ENCODE data around the gene HOXC6.

DNA sequence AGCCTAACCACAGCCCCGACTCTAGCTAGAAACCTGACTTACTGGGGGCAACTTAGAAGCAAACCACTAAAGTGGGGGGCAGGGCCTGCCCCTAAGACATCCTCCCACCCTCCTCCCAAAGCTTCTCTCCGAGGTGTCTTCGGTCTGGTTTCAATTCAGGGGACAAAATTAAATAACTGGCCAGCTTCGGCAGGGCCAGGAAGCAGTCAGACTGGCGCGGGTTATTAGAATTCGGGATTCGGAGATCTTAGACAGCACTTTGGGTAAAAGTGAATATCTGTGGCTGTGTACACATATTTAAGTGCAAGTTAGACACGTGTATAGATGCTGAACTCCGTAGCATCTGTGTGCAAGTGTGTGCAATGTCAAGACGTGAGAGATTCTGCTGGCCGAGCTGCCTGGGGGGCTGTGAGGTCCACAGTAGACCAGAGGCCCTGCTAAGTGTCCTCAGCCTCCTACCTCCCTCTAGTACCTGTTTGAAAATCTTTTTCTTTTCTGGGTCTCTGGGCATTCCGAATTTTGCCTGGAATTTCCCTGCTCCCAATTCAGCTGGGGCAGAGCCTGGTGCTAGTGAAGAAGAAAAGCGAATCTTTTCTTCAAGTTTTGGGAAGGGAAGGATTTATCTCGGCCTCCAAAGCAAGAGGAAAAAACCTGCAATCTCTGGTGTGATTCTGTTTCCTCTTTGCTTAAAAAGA lies 47.3 kb upstream of the HOXC6 start:
- TF ChIP-seq, protein P1, sequence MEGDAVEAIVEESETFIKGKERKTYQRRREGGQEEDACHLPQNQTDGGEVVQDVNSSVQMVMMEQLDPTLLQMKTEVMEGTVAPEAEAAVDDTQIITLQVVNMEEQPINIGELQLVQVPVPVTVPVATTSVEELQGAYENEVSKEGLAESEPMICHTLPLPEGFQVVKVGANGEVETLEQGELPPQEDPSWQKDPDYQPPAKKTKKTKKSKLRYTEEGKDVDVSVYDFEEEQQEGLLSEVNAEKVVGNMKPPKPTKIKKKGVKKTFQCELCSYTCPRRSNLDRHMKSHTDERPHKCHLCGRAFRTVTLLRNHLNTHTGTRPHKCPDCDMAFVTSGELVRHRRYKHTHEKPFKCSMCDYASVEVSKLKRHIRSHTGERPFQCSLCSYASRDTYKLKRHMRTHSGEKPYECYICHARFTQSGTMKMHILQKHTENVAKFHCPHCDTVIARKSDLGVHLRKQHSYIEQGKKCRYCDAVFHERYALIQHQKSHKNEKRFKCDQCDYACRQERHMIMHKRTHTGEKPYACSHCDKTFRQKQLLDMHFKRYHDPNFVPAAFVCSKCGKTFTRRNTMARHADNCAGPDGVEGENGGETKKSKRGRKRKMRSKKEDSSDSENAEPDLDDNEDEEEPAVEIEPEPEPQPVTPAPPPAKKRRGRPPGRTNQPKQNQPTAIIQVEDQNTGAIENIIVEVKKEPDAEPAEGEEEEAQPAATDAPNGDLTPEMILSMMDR (IDR thresholded peaks at IDR 0.05) = no peak
- TF ChIP-seq POLR2AphosphoS5 (IDR thresholded peaks at IDR 0.05) (no peak), POLR2A (IDR thresholded peaks at IDR 0.05) (no peak)
